GM23338 (cell line): ENCODE results near the gene SLC20A1. TPM values are rescaled to one million over a fixed set of nuclear protein-coding genes. Genes with fewer than 3 reads are reported as not detected.

Experiments
- ATAC-seq: fragments of 200-7000 bp; cut with Tn5 transposase; 3 replicates; pipeline ENCODE4 v1.9.1; 2020
- DNase-seq: peaks from one replicate; pipeline ENCODE4 v3.0.0-alpha.2; 2015; ENCODE audit warnings: low spot score
- H2AFZ ChIP-seq: fragments of 200-600 bp; sonication (generic); 2 replicates; pipeline ENCODE4 v1.8.0; 2016; ENCODE audit warnings: antibody characterized with exemption, mild to moderate bottlenecking, moderate library complexity
- H3F3A ChIP-seq: fragments of 200-600 bp; sonication (generic); replicated peaks from 2 replicates; pipeline ENCODE4 v1.8.0; 2017; ENCODE audit warnings: antibody characterized with exemption, mixed run types, low read depth
- H3K27ac ChIP-seq: fragments of 200-600 bp; sonication (generic); 2 replicates; pipeline ENCODE4 v1.6.1; 2016; ENCODE audit warnings: low read depth
- H3K27me3 ChIP-seq: fragments of 200-600 bp; sonication (generic); 2 replicates; pipeline ENCODE4 v1.8.0; 2016; ENCODE audit warnings: mild to moderate bottlenecking, mixed run types, moderate library complexity; ENCODE audit not compliant: insufficient read depth
- H3K36me3 ChIP-seq: fragments of 200-600 bp; sonication (generic); 2 replicates; pipeline ENCODE4 v1.8.0; 2016; ENCODE audit warnings: mild to moderate bottlenecking; ENCODE audit not compliant: insufficient read depth
- H3K4me1 ChIP-seq: fragments of 200-600 bp; sonication (generic); 2 replicates; pipeline ENCODE4 v1.8.0; 2016; ENCODE audit warnings: mild to moderate bottlenecking, moderate library complexity; ENCODE audit not compliant: insufficient read depth
- H3K4me2 ChIP-seq: fragments of 200-600 bp; sonication (generic); 2 replicates; pipeline ENCODE4 v1.7.1; 2017; ENCODE audit warnings: mixed run types
- H3K4me3 ChIP-seq: fragments of 200-600 bp; sonication (generic); 2 replicates; pipeline ENCODE4 v1.6.1; 2016; ENCODE audit warnings: mixed run types
- H3K79me2 ChIP-seq: fragments of 200-600 bp; sonication (generic); replicated peaks from 2 replicates; pipeline ENCODE4 v1.8.0; 2017; ENCODE audit warnings: mild to moderate bottlenecking; ENCODE audit not compliant: insufficient read depth
- H3K9me2 ChIP-seq: fragments of 200-600 bp; sonication (generic); 2 replicates; pipeline ENCODE4 v1.8.0; 2017; ENCODE audit not compliant: insufficient read depth
- H4K20me1 ChIP-seq: fragments of 200-600 bp; sonication (generic); replicated peaks from 2 replicates; pipeline ENCODE4 v1.8.0; 2017; ENCODE audit warnings: mild to moderate bottlenecking; ENCODE audit not compliant: insufficient read depth
- H3K27ac Mint-ChIP-seq: 2 replicates; pipeline ENCODE4 v1.8.0; 2020; ENCODE audit warnings: inconsistent platforms, mild to moderate bottlenecking, moderate library complexity, mixed read lengths
- H3K27me3 Mint-ChIP-seq: 3 replicates; pipeline ENCODE4 v1.8.0; 2022; ENCODE audit warnings: low read depth, mild to moderate bottlenecking, moderate library complexity, mixed read lengths, inconsistent platforms; ENCODE audit not compliant: insufficient read depth, poor library complexity
- H3K36me3 Mint-ChIP-seq: 3 replicates; pipeline ENCODE4 v1.8.0; 2021; ENCODE audit warnings: low read depth, mild to moderate bottlenecking, inconsistent platforms, moderate library complexity, mixed read lengths
- H3K4me1 Mint-ChIP-seq: 3 replicates; pipeline ENCODE4 v1.8.0; 2020; ENCODE audit warnings: mild to moderate bottlenecking, inconsistent platforms, mixed read lengths
- H3K4me3 Mint-ChIP-seq: 3 replicates; pipeline ENCODE4 v1.8.0; 2021; ENCODE audit warnings: moderate library complexity, mild to moderate bottlenecking, inconsistent platforms, mixed read lengths
- H3K9me3 Mint-ChIP-seq: 3 replicates; pipeline ENCODE4 v1.8.0; 2020; ENCODE audit warnings: moderate library complexity, mild to moderate bottlenecking, inconsistent platforms, mixed read lengths
- CREB1 ChIP-seq: fragments of 250-450 bp; sonication (Bioruptor Pico); IDR thresholded peaks from 2 replicates; pipeline ENCODE4 v1.5.0; 2020; ENCODE audit warnings: low read depth, mild to moderate bottlenecking, moderate library complexity
- ETS1 ChIP-seq: IDR thresholded peaks from 2 replicates; pipeline ENCODE4 v1.6.1; 2016; ENCODE audit warnings: antibody characterized with exemption
- EZH2phosphoT487 ChIP-seq: fragments of 200-600 bp; sonication (generic); IDR thresholded peaks from one replicate; pipeline ENCODE4 v1.8.1; 2018; ENCODE audit warnings: antibody characterized with exemption; ENCODE audit not compliant: unreplicated experiment
- ZNF114 ChIP-seq: fragments of 250-450 bp; sonication (Bioruptor Pico); IDR thresholded peaks from 2 replicates; pipeline ENCODE4 v1.5.0; 2020; ENCODE audit warnings: mild to moderate bottlenecking, moderate library complexity
- ZNF331 ChIP-seq: fragments of 250-450 bp; sonication (Bioruptor Pico); IDR thresholded peaks from 2 replicates; pipeline ENCODE4 v1.5.0; 2020; ENCODE audit warnings: low read depth, mild to moderate bottlenecking, moderate library complexity
- ZNF462 ChIP-seq: fragments of 250-450 bp; sonication (Bioruptor Pico); IDR thresholded peaks from 2 replicates; pipeline ENCODE4 v1.5.0; 2020; ENCODE audit warnings: mild to moderate bottlenecking, moderate library complexity
- polyA plus RNA-seq: library from polyadenylated mRNA; unstranded; fragments of >200 nt; fragmentation: Nextera tagmentation; extraction: Ambion mirVana; gene quantifications from 2 replicates; pipeline ENCODE4 v1.2.1, GENCODE V29; 2016
- total RNA-seq: library from RNA; depleted of rRNA; stranded (reverse); fragments of >200 nt; shearing (Covaris generic); gene quantifications from 2 replicates; pipeline ENCODE4 v1.2.3, GENCODE V29; 2014

The SLC20A1 gene
- total and polyA plus RNA-seq, 2 experiments from 2014 or later: 52.9 to 84.3 TPM

- no peaks in the 10 kb centered on the region for H3K4me1 ChIP-seq
- no peaks in the 10 kb centered on the region for H4K20me1 ChIP-seq
- Mint-ChIP-seq H3K36me3 (no peaks in the 10 kb centered on the region), H3K27ac (no peak overlapping the region), H3K27me3 (peaks cover 2% of the 10 kb centered on the region), H3K4me3 (no peak overlapping the region; the same call in 2 of the 3 replicates), H3K4me1 (no peaks in the 10 kb centered on the region; the same call in 1 of the 3 replicates), H3K9me3 (no peaks in the 10 kb centered on the region)
- ATAC-seq (peak; percentile 44), DNase-seq (peak; percentile 28)
- no peaks in the 10 kb centered on the region for H3K79me2 ChIP-seq
- H3K4me3 ChIP-seq: no peak overlapping the region
- no peak overlapping the region for H3K4me2 ChIP-seq
- no peaks in the 10 kb centered on the region for H3K36me3 ChIP-seq
- H2AFZ ChIP-seq: peak overlapping the region; percentile 70
- H3K27me3 ChIP-seq: no peaks in the 10 kb centered on the region
- no peaks in the 10 kb centered on the region for H3F3A ChIP-seq
- H3K27ac ChIP-seq: no peak overlapping the region
- no peak for TF ChIP-seq ETS1
- no peak for TF ChIP-seq ZNF114
- TF ChIP-seq ZNF331 (CRISPR knock-in tag): no peak
- TF ChIP-seq CREB1: no peak
- no peak for TF ChIP-seq ZNF462 (CRISPR knock-in tag)
- no peak for TF ChIP-seq EZH2phosphoT487
- H3K9me2 ChIP-seq: no peaks in the 10 kb centered on the region
Measured at GRCh38 chr2:112683550-112684414, 38.0 kb downstream of the SLC20A1 start.
